ENCODE results near the gene TBC1D26.
"Not testable (repeated sequence)": the region's sequence is repeated elsewhere in the genome, so short reads cannot be mapped to it uniquely, and the experiment has no call there.

Gene TBC1D26

DNA sequence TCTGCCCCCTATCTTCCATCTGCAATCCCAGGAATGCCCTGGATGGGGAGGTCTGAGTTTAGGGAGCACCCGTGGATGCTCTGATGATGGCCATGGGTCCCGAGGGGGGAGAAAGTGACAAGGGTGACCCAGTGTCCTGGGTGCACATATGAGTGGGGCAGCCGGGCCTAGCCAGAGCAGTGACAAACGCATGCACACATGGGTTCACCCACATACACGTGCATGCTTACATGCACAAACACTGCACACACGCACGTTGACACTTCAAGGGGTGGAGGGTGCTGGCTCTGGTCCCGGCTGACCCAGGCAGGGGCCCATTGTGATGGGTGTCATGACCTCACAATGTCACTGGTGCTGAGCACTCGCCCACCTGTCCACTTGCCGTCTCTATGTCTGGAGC, at the start of gene TBC1D26:
Gene TBC1D26 (plus strand): TSS at position 384 of the 400 bp plus-strand sequence. CDS start 3,066 bp downstream, outside the sequence.
- DNase-seq (ENCODE audit: low read depth in 2 of 2), result not testable (repeated sequence)

DNA sequence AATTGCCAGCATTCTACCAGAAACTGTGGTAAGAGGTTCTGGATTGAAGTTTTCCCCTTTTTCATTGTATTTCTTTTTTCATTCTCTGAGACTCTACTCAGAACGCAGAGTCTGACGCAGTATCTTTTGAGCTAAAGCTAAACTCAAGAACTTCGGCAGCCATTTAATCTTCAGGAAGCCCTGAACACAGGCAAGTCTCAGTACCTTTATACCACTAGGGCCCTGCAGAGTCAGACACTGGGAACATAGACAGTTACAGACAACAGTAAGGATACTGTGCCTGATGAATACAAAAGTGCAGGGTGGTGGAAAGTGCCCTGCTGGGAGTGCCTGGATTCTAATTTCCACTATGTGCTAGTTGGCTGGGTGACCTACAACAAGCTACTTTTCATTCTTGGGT, 48.9 kb upstream of the TBC1D26 start:
- not testable (repeated sequence) for DNase-seq (ENCODE audit: low read depth in 2 of 2)

DNA sequence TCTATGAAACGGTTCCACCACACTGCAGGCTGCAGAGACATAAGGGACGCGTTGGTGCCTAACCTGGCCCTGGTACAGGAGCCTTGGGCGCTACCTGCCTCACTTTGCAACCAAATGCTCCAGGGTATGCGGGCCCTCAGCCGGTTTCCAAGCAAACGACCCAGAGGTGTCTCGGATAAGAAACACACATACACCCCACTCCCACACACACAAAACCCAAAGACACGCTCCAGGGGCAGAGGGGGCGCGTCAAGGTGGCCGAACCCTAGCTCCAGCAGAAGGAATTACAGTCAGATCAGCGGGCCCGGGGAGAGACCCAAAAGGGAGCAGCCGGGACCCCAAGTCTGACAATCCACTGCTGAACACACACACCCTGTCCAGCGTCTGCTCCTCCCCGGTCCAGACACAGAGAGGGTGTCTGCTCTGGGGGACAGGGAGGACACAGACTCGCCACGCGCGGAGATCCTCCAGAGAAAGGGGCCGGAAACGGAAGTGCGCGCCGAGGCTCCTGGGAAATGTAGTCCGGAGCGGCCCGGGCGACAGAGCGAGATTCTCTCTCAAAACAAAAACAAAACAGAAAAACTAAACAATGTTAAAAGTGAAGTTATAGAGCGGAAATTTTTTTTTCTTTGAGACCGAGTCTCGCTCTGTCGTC, 48.1 kb upstream of the TBC1D26 start, which contains the start of gene TRIM16:
Gene TRIM16 (minus strand): TSS at position 488 of the 655 bp plus-strand sequence. CDS start 32,702 bp downstream, outside the sequence.
- DNase-seq (ENCODE audit: low read depth in 2 of 2), result peak; percentile 11 to 14

DNA sequence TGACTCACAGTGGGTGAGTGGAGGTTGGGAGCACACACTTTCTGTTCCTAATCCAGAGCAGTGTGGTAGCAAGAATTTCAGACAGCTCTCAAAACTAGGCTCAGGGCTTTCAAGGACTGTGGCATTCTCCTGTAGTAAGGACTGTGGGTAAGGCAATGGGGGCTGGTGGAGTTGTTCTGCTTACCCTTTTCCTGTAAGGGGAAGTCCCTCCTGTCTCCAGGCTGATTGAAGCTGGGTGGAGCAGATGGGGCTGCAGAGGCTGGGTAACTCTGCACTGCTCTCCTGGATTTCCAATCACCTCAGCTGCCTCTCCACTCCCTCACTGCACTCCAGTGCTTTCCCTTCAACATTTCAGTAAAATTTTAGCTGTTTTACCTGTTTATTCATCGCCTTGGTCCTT, 44.6 kb upstream of the TBC1D26 start:
- DNase-seq (ENCODE audit: low read depth in 2 of 2), result not testable (repeated sequence)

DNA sequence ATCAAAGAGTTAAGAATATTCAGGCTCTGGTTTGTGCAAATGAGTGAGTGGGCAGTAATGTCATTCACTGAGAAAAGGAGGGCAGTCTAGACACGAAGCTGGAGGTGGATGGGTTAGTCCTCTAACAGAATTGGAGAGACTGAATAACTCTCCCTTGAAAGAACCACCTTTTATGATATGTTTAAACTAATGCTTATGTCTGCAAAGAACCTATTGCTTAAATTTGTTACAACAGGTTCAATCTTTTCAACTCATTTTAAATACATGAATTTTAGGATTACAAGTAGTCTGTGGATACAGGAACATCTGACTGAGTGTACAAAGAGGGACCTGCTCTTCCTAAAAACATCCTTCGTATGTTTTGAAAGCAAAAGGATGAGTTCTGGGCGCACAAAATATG, 33.1 kb upstream of the TBC1D26 start:
- DNase-seq (ENCODE audit: low read depth in 2 of 2), result not testable (repeated sequence)

DNA sequence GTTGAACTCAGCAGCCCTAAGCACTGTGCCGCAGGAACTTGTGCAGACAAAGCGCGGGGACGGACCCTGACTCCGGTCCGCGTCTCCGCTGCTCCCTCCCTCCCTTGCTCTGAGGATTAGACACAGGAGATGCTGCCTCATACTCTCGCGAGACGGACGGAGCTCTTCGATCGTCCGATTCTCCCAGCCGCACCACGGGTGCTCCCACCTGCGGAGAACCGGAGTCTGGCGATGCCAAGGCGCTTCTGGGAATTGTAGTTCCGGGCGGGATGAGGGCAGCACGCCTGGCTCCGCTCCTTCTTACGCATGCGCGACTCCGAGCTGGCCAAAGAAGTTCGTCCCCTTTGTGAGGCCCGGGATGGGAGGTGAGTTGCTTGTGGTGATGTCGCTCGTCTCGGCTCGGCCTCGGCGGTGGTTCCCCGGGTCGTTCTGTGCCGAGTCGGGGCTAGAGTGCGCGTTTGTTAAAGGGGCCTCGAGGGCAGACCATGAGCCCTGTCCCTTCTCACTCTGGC, 32.6 kb upstream of the TBC1D26 start, which contains the start of gene ZNF286A:
Gene ZNF286A (plus strand): TSS at position 340 of the 512 bp plus-strand sequence. CDS start 578 bp downstream, outside the sequence.
- peak; percentile 97 for DNase-seq (ENCODE audit: low read depth in 2 of 2)

DNA sequence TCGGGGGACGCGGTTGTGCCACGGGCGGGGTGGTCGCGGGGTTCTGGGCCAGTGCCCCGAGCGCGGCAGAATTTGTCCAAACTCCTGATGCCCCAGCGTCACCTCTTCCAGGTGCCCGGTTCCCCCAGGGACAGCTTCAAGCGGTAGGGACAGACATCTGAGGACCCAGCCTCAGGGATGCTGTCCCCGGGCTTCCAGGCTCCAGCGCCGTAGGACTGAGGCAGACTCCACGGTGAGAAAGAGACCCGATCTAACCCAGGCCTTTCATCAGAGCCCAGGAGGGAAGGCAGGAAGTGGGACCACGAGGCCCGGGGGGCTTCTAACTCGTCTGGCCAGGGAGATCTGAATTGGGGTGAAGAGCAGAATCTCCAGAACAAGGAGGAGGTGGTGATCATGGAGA, 32.1 kb upstream of the TBC1D26 start:
- not testable (repeated sequence) for DNase-seq (ENCODE audit: low read depth in 2 of 2)

DNA sequence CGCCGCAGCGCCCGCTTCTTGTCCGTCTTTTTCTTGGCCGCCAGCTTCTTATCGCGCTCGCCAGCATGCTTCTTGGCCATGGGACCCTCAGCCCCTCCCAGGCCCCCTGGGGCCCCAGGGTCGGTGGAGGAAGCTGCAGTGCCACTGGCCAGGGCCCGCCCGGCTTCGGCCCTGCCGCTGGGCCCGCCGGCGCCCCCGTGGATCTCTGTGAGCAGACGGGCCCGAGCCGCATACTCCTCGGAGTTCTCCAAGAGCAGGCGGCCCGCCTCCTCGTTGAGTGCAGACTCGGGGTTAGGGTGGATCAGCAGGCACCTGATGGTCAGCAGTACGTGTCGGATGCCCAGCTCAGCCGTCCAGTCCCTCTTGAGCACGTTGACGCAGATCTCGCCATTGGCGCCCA, 27.8 kb upstream of the TBC1D26 start:
- not testable (repeated sequence) for DNase-seq (ENCODE audit: low read depth in 2 of 2)

DNA sequence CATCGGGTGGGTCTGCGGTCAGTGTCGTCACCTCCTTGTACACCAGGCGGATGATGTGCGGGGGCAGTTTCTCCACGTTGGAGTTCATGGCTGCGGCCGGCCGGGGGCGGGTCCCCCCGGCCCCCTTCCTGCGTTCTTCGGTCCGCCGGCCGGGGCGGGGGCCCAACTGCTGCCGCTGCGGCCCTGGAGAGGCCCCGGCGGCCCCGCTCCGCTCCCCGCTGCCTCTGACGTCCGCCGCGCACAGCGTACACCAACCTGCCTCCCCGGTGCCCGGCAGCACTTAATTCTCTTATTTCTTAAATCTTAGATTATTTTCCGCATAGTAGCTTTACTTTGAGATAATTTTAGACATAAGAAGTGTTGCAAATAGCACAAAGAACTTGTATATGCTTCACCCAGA, 27.3 kb upstream of the TBC1D26 start:
- DNase-seq (ENCODE audit: low read depth in 2 of 2), result not testable (repeated sequence)

DNA sequence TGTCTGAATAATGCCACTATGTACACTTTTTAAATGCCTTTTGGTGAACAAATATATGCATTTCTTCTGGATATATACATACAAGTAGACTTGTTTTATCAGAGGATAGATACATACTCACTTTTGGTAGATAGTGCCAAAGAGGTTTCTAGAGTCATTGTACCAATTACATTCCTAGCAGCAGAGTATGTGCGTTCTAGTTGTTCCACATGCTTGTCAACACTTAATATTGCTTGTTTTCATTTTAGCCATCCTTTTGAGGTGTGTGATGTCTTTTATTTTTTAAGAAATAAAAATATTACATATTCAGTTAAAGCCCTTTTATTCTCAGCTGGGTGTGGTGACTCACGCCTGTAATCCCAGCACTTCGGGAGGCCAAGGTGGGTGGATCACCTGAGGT, 23.2 kb upstream of the TBC1D26 start:
- DNase-seq (ENCODE audit: low read depth in 2 of 2), result not testable (repeated sequence)

DNA sequence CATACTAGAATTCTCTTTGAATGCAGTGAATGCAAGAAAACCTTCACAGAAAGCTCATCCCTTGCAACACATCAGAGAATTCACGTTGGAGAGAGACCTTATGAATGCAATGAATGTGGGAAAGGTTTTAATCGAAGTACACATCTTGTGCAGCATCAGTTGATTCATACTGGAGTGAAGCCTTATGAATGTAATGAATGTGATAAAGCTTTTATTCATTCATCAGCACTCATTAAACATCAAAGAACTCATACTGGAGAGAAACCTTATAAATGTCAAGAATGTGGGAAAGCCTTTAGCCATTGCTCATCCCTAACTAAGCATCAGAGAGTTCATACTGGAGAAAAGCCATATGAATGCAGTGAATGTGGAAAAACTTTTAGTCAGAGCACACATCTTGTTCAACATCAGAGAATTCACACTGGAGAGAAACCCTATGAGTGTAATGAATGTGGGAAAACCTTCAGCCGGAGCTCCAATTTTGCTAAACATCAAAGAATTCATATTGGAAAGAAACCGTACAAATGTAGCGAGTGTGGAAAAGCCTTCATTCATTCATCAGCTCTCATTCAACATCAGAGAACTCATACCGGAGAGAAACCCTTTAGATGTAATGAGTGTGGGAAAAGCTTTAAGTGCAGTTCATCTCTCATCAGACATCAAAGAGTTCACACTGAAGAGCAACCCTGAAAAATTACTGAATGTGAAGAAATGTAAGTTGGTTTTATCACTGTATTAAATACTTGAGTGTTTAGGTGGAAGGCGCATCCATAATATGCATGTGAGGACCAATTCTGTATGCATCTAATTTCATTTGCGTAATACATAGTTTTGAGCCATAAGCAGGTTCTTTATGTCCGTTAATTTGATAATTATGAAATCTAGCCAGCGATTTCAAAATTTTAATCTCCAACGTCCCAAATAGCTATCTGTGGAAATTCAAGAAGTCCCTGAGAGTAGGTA, 15.2 kb upstream of the TBC1D26 start:
- DNase-seq (ENCODE audit: low read depth in 2 of 2), result not testable (repeated sequence)

DNA sequence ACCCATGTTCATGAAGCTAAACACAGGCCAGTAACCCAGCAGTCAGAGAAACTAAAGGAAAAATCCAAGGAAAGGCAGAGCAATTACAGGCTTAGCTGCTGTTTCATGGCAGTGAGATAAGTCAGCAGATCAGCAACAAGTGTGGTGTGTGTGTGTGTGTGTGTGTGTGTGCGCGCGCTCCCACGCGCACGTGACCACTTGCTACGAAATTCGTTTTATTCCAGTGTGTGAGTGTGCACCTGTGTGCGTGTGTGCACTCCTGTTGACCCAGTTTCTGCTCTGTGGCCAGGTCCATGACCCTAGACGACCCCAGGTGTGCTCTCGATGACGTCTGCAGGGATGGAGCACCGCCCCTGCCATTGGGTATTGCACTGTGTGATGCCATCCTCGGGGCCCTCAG, 1.5 kb upstream of the TBC1D26 start:
- DNase-seq (ENCODE audit: low read depth in 2 of 2), result not testable (repeated sequence)

DNA sequence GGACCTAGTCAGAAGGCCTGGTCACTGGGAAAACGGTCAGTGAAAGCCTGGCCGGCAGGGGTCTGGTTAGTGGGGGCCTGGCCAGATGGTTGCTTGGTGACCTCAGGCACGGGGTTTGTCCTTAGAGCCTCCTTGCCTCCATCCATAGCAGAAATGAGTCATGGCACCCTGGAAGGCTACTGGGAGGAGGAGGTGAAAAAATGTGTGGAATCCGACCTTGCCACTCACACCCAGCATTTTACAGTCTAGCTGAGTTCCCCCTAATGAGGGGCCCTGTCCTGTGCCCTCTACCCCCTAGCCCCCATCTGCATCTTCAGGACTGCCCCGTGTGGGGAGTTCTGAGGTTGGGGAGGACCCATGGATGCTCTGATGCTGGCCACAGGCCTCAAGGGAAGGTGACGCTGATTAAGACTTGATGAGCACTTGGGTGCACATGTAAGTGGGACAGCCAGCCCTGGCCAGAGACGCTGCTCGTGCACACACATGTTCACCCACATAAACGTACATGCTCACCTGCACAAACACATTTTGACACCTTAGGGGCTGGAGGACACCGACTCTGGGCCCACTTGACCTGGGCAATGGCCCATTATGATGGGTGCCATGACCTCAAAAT, 1.2 kb downstream of the TBC1D26 start:
- not testable (repeated sequence) for DNase-seq (ENCODE audit: low read depth in 2 of 2)

DNA sequence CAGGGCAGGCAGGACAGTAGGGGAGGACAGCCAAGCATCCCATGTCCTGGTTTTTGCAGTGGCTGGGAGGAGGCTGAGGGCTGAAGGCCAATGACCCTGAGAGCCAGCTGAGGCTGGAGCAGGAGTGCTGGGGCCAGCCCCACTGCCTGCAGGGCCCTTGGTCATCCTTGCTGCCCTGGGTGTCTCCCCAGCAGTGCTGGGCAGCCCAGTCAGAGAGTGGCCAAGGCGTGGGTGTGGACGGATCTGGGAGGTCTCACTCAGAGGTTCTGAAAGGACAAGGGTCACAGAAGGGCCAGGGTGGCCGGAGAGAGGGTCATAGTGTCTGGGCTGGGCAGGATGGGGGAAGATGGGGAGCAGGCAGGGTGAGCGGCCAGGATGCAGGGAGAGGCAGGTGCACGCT, 4.5 kb downstream of the TBC1D26 start:
- not testable (repeated sequence) for DNase-seq (ENCODE audit: low read depth in 2 of 2)

DNA sequence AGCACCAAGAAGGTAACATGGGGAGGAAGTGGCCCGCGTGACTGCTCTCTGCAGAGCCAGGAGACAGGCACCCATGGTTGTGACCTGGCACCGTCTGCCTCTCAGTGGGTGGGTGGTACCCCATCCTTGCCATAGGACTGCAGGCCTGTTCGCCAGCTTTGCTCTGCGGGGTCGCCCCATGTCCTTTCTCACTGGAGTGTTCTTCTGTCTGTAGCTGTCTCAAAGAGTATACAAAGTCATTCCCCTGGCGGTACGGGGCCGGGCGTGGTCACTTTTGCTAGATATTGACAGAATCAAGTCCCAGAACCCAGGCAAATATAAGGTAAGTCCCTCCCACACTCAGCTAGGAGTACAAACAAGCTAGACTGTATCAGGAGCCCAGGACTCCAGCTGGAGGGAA, 6.0 kb downstream of the TBC1D26 start:
- DNase-seq (ENCODE audit: low read depth in 2 of 2), result no peak

DNA sequence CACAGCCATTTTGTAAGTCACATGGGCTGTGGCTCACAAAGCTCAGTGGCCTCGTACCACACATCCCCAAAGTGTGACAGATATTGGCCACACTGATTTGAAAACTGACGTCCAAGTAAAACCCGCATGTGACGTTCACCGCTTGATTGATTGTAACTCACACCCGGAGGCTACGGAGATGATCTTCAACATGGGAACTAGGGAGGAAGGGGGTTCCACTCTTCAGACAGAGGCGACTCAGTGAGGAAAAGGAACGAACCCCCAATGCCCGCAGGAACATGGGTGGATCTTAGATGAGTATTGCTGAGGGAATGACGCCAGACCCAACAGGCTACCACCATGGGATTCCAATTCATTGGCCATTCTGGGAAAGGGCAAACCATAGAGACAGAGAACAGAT, 7.2 kb downstream of the TBC1D26 start:
- not testable (repeated sequence) for DNase-seq (ENCODE audit: low read depth in 2 of 2)

DNA sequence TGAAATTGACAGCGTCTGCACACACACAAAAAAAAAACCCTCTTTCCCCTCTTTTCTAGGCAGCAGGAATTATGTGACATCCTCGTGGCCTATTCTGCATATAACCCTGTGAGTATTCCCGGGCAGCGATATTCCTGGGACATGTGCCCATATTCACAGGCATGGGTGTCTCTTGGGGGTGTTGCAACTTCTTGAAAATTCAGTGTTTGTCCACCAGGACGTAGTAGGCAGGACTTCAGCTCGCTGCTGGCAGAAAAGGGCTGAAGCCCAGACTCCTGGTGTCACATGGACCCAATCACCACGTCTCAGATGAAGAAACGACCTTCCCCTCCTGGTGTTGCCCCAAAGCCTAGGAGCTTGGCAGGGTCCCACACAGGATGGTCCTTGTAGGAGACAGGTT, 8.0 kb downstream of the TBC1D26 start:
- DNase-seq (ENCODE audit: low read depth in 2 of 2), result not testable (repeated sequence)

DNA sequence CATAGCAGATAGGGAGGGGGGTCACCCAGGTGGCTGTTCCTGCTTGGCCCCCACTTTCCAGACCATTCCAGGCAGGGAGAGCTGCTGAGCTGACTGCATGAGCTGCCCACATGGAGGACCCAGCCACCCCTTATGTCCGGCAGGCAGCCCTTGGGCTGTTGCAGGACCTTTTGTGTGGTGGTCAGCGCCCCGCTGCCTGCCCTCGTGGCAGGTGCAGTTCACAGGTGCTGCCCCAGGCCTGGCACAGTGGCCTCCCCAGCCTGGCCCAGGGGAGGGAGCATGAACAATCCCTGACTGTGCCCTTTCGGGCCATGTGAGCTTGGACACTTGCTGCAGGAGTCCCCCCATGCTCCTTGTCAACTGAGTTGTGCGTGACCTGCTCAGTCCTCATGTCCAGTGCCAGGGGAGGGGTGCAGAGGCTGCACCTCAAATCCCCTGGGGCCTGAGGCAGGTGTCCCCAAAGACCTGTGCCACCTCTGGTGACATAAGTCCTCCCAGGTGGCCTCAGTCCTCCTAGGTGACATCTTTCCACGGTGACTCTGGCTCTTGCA, 8.6 kb downstream of the TBC1D26 start:
- no peak for DNase-seq (ENCODE audit: low read depth in 2 of 2)

DNA sequence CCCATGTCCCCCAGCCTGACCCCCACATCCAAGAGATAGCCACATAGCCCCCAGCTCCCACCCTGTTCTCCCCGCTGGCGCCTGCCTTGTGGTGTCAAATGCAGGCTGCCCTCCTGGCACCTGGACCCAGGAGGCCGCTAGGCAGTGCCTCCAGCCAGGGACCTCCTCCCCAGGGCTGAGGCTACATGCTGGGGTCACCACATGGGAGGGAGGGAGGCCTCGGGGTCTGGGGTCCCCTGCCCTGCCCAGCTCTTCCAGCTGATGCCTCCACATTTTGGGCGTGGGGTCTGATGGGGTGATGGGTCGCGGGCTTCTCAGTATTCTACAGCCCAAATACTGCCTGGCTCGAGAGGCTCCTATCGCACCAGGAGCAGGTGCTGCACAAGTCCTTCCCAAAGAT, 9.5 kb downstream of the TBC1D26 start:
- DNase-seq (ENCODE audit: low read depth in 2 of 2), result no peak

DNA sequence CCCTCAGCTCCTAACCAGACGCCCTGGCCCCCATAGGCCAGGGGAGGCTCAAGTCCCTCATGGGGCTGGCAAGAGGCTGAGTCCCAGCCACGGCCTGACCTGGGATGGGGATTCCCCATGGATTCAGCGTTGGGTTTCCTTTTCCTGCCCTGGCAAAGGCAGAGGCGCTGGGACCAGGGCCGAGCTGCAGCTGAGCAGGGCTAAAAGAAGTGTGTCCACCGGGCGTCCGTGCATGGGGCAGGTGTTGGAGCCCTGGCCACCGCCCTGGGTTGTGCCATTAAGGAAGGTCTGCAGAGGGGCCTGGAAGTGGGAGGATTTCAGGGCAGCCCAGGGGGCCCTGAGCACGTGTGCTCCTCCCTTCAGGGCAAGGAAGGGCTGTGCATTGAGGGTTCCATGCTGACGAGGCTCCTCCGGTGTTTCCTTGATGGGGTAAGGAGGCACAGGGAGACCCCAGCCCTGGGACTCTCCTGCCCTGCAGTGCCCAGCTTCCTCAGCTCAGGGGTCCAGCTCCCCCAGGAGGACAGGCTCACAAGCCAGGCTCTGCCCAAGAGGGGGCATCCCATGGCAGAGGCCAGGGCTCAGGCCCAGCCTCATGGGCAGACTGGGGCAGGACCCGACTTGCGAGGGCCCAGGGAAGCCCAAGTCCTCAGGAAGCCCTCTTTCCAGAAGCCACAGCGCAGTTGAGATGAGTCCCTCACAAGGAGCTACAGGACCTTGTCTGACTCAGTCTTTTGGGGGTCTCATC, 10.1 kb downstream of the TBC1D26 start:
- DNase-seq (ENCODE audit: low read depth in 2 of 2), result no peak

DNA sequence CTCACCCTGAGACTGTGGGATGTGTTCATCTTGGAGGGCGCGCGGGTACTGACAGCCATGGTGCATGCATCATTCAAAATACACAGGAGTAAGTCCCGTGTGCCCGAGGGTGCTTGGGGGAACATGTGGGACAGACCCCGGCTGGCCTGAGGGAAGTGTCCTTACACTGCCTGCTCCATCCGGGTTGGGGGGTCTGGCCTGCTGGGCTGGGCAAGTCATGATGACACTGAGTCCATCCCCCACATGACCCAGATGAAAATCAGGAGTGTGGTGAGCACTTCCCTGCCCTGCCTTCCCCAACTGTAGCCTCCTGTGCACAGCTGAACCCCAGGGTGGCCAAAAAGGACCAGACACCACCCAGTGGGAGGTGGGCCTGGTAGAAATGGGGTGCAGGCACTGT, 10.8 kb downstream of the TBC1D26 start:
- DNase-seq (ENCODE audit: low read depth in 2 of 2), result no peak

All from fibroblast of skin of left quadriceps (primary cell).